Measurements from ENCODE around the gene IRX2. TPM values are rescaled to one million over a fixed set of nuclear protein-coding genes. Genes with fewer than 3 reads are reported as not detected.

IRX2 gene
- total RNA-seq (2014; rRNA removed; shearing (Covaris generic)) = 10.8 and 11.4 TPM in 2 replicates
- 8.0 and 8.7 TPM in 2 replicates for polyA plus RNA-seq (2015; cell fraction: cytosol; rRNA removed)
- 8.9 TPM in 2 replicates for polyA plus RNA-seq (2015; cell fraction: nucleus; rRNA removed)

DNA sequence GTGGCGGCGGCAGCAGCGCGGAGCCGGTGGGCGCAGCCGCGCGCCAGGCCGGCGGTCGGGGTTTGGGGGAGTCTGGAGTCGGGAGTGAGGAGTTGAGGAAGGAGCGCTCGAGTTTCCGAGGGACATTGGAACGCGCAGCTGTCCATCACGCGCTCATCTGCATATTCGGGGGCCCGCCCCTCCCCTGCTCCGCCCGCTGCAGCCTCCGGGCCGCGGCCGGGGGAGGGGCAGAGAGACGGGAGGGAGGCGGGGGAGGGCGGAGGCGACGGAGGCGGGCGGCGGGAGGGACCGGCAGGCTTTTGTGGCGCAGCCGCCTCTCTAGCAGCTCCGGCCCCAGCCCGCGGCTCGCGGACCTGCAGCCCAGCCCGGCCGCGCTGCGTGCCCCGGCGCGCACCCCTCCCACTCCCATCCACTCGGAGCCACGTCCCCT lies at the start of gene IRX2:
Gene IRX2 (minus strand): TSS at position 86 of the 430 bp plus-strand sequence. CDS start 264 bp downstream, outside the sequence.
- peak; percentile 92 for DNase-seq (ENCODE audit: low read depth)

DNA sequence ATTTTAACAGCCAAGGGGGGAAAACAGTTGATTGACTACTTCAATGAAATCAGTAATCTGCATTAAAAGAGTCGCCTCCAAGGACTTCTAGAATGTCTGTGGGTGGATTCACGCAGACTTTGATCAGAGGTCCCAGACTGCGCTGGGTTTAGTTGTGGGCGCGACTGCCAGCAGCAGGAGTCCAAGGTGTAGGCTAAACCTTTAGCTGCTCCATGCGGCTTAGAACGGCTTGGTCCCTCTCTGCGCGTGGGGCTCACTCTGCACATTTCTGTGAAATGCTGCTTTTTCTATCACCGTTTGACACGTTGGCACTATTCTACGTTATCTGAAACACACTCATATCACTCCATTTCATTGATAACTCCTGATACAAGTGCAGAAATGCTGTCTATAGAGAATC lies 48.6 kb upstream of the IRX2 start:
- no peak for DNase-seq (ENCODE audit: low read depth)

DNA sequence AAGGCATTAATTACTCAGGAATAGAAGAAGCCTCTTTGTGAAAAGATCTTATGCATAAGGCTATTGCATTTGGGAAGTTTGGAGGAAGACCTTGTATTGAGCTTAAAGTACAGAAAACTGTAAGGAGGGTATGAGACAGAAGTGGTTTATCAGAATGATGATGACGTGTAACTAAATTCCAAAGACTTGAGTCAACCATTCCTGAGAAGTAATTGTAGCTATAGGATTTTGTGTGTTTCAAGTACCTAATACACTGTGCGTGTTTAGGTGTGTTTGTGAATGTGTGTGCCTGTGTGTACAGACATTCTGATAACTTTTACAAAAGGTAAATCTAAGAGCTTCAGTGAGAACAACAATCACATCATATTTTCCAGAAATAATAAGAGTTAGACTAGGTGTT lies 46.5 kb upstream of the IRX2 start:
- DNase-seq (ENCODE audit: low read depth) = peak; percentile 68

DNA sequence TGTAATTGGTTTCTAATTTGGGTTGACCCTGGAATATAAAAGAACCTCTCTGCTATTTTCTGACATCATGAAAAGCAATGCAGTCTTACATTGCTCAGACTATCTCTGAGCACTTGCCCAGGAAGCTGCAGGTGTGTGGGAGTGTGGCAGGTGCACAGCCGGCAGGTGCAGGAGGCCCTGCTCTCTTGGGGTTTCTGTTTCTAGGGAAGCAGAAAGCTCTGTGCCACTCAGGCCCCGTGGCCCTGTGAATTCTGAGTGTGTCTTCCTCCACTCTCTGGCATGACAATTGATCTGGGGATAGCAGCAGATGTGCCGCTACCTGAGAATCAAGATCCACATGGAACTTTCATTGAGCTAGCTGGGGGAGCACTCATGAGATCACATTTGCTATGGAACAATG lies 45.7 kb upstream of the IRX2 start:
- DNase-seq (ENCODE audit: low read depth) = no peak

DNA sequence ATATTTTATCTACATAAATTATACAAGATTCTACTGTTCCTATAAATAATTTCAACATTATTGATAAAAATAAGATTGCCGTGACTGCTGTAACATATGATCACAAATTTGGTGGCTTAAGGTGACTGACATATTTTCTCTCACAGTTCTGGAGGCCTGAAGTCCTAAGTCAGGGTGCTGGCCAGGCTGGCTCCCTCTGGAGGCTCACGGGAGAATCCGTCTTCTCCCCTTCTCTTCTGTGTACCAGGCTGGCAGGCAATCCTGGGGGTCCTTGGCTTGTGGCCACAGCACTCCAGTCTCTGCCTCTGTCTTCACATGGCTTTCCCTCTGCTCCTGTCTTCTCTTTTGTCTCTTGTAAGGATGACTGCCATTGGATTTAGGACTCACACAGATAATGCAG lies 31.7 kb upstream of the IRX2 start:
- DNase-seq (ENCODE audit: low read depth) = peak; percentile 25

DNA sequence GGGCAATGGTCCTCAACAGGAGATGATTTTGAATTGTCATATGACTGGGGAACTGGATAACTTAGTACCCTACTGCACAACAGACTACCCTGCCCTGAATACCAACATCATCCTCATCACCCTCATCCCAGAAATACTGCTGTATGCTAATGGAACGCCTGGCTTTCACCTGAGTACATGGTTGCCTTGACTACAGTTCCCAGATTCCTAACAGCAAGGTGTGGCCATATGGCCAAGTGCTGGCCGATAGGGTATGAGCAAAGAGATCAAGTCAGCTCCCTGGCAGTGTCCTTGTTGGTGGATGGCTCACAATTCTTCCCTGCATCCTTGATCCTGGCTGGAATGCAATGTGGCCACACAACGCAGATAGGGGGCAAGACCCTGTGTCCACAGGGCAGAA lies 31.2 kb upstream of the IRX2 start:
- no peak for DNase-seq (ENCODE audit: low read depth)

DNA sequence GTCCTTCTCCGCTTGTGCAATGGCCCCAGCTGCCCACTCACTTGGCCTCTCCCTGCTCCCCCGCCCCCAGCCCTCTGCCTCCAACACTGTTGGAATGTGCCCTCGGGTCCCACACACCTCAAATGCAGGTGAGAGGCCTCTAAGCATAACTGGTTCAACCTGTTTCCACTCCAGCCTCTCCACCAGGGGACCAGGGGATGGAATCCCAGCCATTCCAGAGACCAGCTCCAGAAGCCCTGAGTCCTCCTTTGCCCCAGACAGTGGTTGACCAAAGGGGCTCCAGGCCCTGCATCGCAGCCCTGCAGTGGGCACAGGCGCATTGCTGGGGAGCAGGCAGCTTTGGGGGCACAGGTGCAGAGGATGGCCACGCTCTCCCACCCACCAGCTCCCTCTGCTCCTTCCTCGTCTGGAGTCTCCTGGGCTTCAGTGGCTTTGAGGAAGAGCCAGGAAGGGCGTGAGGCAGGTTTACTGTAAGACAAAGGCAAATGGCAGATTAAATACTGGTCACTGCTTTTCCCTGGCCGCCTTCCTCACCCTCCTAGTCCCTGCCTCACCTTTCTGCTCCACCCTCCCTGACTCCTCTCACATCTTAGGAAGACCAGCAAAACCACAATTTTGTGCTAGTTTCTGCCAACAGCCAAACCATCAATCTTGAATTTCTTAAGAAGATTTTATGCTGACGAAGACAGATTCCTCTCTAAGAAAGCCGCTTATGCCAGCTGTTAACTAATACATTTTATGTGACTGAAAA lies 29.1 kb upstream of the IRX2 start:
- DNase-seq (ENCODE audit: low read depth) = no peak

DNA sequence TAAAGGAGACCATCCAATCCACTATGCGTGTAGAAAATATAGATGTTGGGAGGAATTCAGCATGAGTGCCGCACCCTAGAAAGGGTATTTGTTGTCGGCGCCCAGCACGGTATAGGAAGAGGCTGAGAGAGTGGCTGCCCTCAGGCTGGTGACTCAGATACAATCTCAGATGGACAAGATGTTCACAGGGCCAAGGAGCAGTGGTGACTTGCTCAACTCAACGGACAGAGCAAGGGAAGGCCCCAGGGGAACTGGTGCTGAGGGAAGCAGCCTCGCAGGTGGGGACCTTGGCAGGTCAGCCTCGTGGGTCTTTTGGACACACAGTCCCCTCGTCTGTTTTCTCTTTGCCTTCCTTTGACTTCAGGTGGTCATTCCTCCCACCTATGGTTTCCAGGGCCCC lies 28.0 kb upstream of the IRX2 start:
- DNase-seq (ENCODE audit: low read depth) = no peak

DNA sequence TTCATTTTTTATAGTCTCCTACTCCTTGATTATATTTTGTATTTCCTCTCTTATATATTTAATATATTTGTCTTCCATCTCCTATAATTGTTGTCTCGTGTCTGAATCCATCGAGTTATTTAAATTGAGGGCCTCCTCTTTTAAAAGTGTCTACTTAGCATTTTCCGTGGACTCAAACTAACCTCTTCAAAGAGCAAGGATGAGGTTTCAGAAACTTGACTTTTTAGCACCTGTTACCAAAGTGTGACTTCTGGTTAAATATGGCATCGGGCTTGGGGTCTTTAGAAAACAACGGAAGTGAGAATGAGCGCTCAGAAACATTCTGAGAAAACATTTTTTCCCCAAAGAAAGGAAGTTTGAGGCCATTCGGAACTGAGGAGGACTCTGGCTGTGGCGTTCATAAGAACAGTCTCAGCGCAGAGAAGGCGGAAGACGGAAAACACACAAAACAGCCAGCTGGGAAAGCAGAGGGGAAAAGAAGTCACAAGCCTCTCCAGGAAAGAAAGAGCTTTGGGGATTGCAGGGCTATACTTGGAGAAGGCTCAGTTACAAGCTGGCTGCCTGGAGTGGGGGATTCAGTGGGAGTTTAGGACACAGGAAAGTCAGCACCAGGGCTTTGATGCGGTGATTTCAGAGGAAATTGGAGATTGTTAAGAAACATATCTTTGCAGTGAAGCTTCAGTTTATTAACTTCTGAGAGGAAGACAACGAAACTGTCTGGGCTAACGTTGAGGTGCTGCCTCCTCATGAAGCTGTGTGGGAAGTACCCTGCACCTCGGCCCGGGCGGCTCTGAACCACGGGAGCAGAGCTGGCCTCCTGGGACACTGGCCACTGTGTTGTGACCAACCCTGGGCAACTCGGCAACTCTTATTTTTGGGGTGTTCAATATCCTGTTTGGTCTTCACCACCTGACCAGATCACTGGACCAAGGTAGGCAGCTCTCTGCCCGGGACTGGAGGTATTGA lies 25.1 kb upstream of the IRX2 start:
- no peak for DNase-seq (ENCODE audit: low read depth)

DNA sequence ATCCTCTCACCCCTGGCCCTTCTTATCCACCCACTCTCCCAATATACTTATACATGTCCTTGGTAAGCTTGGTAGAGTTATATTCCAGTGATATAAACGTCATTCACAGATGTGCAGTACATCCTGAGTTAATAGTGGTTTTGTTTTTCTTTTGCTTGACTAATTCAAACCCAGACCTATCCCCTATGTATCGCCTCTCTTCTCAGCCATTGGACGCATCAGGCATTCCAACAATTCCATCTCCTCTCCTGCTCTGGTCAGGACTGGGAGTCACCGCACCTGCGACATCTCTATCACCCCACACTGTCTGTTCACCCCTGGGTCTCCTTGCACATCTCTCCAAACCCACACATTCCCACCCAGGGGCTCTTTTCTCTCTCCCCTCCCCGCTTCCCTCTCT lies 21.9 kb upstream of the IRX2 start:
- DNase-seq (ENCODE audit: low read depth) = no peak

DNA sequence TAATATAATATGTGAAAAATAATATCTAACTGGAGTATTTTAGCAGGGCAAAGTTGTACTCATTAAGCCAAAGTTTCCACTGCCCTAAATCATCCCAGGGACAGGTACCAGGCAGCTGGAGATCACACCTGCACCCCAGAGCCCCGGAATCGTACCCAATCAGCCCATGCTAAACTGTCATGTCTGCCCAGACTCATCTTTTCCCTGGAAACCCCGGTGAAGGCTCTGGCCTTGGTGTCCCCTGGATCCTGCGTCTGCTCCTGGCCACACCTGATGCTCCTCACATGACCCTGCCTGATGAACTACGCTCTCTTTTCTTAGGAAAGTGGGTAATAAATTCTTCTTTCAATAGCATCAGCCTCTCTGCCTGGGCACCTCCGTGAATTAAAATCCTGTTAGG lies 15.6 kb upstream of the IRX2 start:
- no peak for DNase-seq (ENCODE audit: low read depth)

DNA sequence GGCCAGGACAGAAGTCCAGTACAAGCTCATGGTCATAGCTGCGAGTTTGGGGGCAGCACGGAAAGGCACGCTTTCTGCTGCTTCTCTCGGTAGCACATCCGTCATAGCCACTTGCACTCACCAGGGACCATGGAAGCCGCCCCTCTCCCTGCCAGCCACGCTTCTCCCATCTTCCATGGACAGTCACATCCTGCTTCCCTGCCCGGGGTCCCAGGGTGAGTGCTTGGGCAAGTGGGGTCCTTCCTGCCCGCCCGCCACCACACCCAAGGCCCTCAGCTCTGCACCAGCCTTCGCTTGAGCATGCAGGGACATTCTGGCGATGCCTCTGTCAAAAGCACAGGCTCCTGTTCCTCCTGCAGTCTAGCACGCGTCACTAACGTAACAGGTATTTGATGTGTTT lies 13.1 kb upstream of the IRX2 start:
- DNase-seq (ENCODE audit: low read depth) = no peak

DNA sequence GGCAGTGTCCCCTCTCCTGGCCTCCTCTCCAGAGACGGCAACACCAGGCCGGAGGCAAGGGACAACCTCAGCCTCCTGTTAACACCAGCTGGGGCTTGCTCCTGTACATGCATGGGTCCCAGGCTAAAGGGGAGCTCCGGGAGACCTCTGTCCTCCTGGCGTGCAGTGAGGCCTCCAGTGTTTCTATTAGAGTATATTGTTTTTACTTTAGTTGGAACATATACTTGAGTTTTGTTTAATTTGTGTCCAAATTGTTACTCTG lies 12.0 kb upstream of the IRX2 start:
- no peak for DNase-seq (ENCODE audit: low read depth)

DNA sequence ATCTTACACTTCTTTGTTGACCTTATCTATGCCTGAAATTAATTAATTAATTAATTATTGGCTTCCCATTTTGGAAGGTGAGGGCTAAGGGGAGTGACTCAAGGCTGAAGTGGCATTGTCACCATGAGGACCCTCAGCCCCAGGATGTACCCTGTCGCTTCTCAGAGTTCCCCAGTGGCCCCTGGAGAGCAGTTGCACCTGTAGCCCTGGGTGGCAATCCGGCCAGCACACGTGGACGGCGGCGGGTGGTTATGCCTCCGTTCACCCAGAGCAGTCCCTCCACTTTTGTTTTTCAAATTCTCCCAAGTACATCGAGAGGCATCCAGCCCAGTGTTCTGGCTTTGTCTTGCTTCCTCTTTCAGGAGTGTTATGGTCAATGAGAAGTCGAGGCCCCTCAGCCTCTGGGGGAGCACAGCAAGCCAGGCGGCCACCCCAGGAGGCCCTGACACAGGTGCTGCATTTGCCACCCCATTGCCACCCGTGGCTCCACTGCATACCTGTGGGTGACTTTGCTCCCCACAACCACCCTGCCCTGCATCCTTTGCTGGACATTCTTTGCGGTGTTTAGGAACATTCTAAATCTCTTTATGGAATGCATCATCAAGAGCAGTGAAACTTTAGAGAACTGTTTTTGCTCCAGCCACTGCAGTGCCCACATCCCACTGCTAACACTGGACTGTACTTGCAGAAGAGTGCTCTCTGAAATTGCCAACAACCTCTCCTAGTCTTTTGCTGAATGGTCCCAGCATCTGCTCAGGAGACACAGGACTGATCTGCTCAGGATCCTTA lies 11.5 kb upstream of the IRX2 start:
- DNase-seq (ENCODE audit: low read depth) = no peak

DNA sequence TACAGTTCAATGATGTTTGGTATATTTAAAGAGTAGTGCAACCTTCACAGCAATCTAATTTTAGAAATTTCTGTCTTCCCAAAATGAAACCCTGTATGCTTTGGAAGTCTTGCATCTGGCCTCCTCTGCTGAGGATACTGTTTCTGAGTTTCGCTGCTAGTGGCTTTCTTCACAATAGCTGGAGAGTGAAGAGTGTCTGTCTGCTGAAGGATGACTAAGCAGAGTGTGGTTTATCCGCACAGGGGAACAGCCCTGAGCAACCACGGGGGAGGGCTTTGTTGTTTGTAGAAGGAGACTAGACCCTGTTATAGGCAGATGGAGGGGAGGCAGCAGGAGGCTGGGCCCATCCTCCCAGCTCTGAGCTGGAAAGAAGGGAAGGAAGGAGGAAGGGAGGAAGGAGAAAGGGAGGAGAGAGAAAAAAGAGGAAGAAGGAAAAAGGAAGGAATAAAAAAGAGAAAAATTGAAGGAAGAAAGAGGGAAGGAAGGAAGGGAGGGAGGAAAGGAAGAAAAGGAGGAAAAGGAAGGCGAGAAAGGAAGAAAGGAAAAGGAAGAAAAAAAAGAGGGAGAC lies 10.5 kb upstream of the IRX2 start:
- no peak for DNase-seq (ENCODE audit: low read depth)

DNA sequence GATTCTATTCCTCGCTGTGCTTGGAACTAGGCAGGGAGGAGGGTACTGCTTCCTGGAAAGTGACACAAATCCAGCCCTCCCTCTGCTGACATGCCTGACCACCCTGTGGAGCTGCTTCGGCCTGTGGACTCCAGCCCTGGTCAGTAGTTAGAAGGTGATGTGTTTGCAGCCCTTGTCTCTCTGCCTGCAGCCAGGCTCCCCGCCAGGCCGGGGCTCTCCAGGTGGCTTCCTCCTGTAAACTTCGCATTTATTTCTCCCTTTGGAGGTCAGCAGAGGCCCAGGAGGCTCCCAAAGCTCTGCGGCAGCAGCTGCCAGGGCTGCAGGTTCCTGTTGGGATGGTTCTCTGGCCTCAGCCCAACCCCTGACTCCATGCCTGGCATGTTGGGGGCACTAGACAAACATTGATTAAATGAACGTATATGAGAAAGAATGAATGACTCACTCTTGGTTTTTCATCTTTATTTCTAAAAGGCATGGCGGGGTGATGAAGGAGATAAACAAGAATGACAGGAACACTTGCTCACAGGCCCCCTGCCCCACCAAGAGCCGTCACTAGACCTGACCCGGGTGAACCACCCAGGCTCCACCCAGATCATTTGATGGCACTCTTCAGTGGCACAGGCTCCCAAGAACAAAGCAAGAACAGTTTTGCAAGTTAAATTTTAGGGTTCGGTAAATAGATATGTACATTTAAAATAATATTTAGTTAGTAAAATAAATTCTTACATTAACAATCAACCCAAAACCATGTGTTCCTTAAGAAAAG lies 8.4 kb upstream of the IRX2 start:
- DNase-seq (ENCODE audit: low read depth) = no peak

DNA sequence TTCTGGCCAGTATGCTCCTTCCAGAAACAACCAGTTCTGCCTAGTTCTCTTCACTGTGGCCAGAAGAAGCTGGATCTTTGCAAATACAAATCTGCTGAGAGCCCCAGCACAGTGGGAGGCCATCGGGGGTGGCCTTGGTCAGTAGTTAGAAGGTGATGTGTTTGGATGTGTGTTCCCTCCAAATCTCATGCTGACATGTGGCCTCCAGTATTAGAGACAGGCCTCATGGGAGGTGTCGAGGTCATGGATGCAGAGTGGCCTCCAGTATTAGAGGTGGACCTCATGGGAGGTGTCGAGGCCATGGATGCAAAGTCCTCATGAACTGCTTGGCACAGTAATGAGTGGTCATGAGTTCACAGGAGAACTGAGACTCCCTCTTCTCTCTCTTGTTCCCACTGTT lies 7.6 kb upstream of the IRX2 start:
- no peak for DNase-seq (ENCODE audit: low read depth)

DNA sequence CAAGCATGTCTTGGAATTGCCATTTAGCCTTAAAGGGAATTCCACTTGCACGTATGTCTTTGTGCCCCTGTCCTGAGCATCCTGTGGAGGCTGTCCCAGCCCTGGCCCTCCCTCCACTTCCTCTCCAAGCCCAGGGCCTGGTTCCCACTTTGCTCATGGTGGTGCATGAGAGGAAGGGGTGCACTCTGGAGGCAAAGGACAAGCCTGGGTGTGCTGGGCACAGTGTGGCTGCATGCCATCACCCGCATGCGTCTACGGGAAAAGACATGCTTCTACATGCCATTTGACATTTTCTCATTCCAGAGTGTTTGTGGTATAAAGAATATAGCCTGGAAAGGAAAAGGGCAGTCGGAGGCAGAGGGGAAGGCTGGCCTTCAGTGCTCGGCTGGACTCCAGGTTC lies 7.2 kb upstream of the IRX2 start:
- no peak for DNase-seq (ENCODE audit: low read depth)

DNA sequence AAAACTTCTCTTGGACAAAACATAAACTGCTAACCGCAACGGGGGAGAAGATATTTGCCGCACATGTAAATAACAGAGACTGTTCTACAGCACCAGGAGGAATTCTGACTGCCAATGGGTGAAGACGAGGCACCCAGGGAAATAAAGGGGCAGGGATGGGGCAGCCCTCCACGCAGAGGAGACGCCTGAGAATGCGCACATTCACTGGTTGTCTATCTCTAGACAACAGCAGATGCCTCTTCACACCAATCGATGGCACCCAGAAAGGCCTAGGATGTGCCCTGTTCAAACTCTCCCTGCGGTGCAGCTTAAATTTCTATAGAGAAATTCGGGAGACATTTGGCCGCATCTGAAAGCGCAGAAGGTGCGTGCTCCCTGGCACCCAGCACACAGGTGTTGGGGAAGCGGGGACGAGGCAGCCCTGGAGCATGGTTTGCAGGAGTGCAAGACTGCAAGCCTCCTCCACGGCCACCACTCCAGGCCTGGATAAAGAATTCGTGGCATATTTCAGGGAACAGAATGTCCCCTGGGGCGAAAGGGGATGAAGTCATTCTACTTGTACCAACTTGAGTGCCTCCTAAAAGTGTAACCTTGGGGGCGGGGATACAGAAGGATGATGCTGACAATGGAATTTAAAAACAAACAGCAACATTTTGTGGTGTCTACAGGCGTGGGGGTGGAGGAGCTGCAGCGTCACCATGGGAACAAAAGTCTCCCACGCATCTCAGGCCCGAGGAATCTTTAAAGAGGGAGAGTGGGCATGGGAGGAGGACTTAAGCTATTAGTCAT lies 6.3 kb upstream of the IRX2 start:
- DNase-seq (ENCODE audit: low read depth) = peak; percentile 29
